ENCODE results near the gene OFD1.

GRCh38 chrX:13778916-13779315, 44.4 kb downstream of the OFD1 start:
- no peak for TF ChIP-seq POLR2A (IDR thresholded peaks at IDR 0.05; ENCODE audit: low read length)
- no peak for TF ChIP-seq GATA1 (IDR thresholded peaks at IDR 0.05; ENCODE audit: low read depth, low read length)

Data from erythroblast (primary cell).